Measurements from ENCODE around the gene ANTXR2. TPM values are rescaled to one million over a fixed set of nuclear protein-coding genes. Genes with fewer than 3 reads are reported as not detected.

Gene ANTXR2
- total and polyA plus RNA-seq, 9 of the 15 experiments (the other 6 are each of a cell fraction or from before 2014, with no cell fraction given) = 10.1 to 83.8 (median 60.3) TPM

DNA sequence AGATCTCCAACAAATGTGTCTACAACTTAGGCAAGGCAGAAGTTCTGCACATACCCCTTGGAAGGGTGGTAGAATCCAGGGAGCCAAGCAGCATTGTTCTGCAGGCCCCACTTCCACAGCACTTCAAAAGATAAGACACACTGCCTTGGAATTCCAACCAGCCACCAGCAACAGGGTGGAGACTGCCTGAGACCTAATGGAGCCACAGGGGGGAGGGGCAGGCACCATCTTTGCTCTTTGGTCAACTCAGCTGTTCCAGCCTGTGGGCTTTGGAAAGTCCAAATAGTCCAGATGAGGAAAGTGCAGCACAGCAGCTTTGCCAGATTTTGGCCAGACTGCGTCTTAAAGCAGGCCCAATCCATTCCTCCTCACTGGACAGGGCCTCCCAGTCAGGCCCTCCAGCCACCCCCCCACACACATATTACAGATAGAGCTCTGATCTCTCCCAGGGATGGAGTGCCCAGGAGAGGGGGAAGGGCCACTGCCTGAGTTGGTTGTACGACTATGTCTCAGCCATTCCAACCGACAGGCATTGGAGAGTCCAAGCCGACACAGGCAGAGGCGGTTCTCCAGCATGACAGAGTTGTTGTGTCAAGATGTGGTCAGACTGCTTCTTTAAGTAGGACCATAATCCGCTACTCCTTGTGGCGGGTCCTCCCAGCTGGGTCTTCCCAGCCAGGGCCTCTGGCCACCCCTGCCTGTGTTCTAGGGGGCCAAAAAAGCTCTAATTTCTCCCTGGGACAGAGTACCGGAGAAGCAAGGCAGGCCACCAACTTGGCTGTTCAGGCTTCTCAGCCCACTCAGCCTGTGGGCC, 42.5 kb upstream of the ANTXR2 start:
- peak in 2 of 4 experiments; percentile 23 to 50 for DNase-seq (ENCODE audit: extremely low read depth in 1 of 4, low spot score in 3 of 4)
- in situ Hi-C loops (cut with MboI) = no loop called here
- Histone ChIP-seq H3K36me3 (ENCODE audit: control insufficient read depth, insufficient read depth, low read length) (no peaks in the 10 kb centered on the region), H3K4me3 (no peak overlapping the region), H2AFZ (ENCODE audit: low read depth, low read length) (peak overlapping the region; percentile 54), H3K9me1 (ENCODE audit: control insufficient read depth, insufficient read depth, low read length) (no peaks in the 10 kb centered on the region), H3K9me3 (replicated peaks; ENCODE audit: control insufficient read depth, insufficient read depth, low read depth, low read length) (no peaks in the 10 kb centered on the region), H3K27ac (ENCODE audit: extremely low read depth, low read depth, low read length) (peak overlapping the region; percentile 34; the same call in 1 of the 3 replicates), H3K27me3 (ENCODE audit: control insufficient read depth in 2 of 2, insufficient read depth in 2 of 2, low read length in 2 of 2) (no peaks in the 10 kb centered on the region), H3K4me2 (ENCODE audit: insufficient read depth, low read length) (peak overlapping the region; percentile 26; the same call in 1 of the 2 replicates), H3K79me2 (ENCODE audit: control insufficient read depth, insufficient read depth, low read length) (peaks cover 3% of the 10 kb centered on the region; the same call in 1 of the 3 replicates), H3K9ac (ENCODE audit: insufficient read depth in 1 of 2, low read depth in 2 of 2, low read length in 2 of 2) (peak overlapping the region in 1 of 2 experiments; percentile 37; a peak in 1 of 4 replicates), H3K4me1 (replicated peaks in 1 of 2; ENCODE audit: control insufficient read depth in 2 of 2, insufficient read depth in 2 of 2, low read length in 2 of 2) (peaks cover 17 to 31% of the 10 kb centered on the region in 2 experiments), H4K20me1 (replicated peaks; ENCODE audit: control insufficient read depth, insufficient read depth, low read length) (no peaks in the 10 kb centered on the region)
- intact Hi-C loops (cut with micrococcal nuclease) = no loop called here
- 60% methylated on average over 8 of the region's 8 CpGs for whole genome bisulfite sequencing (ENCODE audit: insufficient coverage, low coverage, missing lambda C conversion rate)
- ChIA-PET POLR2A (interaction anchor here (0.6 kb wide), 1 partner anchor 207 kb away, joined by 4 read pairs; no protein-coding TSS in a partner anchor), CTCF (ENCODE audit: low intra/inter-chr PET ratio) (no interaction called here)
- no peak for FAIRE-seq
- no TSS peak for BruUV-seq (replicated peaks)
- peak; percentile 70 for ATAC-seq
- TF ChIP-seq SMAD4 (CRISPR knock-in tag; conservative IDR thresholded peaks at IDR 0.05) (0 out of 2 replicates have a peak, but pooled peaks have one; percentile 30), RFX7 (CRISPR knock-in tag; IDR thresholded peaks at IDR 0.05) (no peak), TEAD4 (IDR thresholded peaks at IDR 0.05; ENCODE audit: low read length) (0 out of 2 replicates have a peak, but pooled peaks have one; percentile 11), TEAD4 (CRISPR knock-in tag; IDR thresholded peaks at IDR 0.05; ENCODE audit: borderline replicate concordance) (no peak), YY1 (IDR thresholded peaks at IDR 0.05; ENCODE audit: borderline replicate concordance in 1 of 3, control insufficient read depth in 1 of 3, extremely low read depth in 1 of 3, insufficient read depth in 3 of 3, insufficient read length in 1 of 3, insufficient replicate concordance in 2 of 3, low read depth in 1 of 3, low read length in 2 of 3) (peak in 1 of 3 experiments; percentile 73), LEF1 (IDR thresholded peaks at IDR 0.05) (0 out of 2 replicates have a peak, but pooled peaks have one; percentile 14)
- TF ChIP-seq, protein P1, sequence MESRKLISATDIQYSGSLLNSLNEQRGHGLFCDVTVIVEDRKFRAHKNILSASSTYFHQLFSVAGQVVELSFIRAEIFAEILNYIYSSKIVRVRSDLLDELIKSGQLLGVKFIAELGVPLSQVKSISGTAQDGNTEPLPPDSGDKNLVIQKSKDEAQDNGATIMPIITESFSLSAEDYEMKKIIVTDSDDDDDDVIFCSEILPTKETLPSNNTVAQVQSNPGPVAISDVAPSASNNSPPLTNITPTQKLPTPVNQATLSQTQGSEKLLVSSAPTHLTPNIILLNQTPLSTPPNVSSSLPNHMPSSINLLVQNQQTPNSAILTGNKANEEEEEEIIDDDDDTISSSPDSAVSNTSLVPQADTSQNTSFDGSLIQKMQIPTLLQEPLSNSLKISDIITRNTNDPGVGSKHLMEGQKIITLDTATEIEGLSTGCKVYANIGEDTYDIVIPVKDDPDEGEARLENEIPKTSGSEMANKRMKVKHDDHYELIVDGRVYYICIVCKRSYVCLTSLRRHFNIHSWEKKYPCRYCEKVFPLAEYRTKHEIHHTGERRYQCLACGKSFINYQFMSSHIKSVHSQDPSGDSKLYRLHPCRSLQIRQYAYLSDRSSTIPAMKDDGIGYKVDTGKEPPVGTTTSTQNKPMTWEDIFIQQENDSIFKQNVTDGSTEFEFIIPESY (CRISPR knock-in tag; IDR thresholded peaks at IDR 0.05) = peak; percentile 96
- TF ChIP-seq, protein P2, sequence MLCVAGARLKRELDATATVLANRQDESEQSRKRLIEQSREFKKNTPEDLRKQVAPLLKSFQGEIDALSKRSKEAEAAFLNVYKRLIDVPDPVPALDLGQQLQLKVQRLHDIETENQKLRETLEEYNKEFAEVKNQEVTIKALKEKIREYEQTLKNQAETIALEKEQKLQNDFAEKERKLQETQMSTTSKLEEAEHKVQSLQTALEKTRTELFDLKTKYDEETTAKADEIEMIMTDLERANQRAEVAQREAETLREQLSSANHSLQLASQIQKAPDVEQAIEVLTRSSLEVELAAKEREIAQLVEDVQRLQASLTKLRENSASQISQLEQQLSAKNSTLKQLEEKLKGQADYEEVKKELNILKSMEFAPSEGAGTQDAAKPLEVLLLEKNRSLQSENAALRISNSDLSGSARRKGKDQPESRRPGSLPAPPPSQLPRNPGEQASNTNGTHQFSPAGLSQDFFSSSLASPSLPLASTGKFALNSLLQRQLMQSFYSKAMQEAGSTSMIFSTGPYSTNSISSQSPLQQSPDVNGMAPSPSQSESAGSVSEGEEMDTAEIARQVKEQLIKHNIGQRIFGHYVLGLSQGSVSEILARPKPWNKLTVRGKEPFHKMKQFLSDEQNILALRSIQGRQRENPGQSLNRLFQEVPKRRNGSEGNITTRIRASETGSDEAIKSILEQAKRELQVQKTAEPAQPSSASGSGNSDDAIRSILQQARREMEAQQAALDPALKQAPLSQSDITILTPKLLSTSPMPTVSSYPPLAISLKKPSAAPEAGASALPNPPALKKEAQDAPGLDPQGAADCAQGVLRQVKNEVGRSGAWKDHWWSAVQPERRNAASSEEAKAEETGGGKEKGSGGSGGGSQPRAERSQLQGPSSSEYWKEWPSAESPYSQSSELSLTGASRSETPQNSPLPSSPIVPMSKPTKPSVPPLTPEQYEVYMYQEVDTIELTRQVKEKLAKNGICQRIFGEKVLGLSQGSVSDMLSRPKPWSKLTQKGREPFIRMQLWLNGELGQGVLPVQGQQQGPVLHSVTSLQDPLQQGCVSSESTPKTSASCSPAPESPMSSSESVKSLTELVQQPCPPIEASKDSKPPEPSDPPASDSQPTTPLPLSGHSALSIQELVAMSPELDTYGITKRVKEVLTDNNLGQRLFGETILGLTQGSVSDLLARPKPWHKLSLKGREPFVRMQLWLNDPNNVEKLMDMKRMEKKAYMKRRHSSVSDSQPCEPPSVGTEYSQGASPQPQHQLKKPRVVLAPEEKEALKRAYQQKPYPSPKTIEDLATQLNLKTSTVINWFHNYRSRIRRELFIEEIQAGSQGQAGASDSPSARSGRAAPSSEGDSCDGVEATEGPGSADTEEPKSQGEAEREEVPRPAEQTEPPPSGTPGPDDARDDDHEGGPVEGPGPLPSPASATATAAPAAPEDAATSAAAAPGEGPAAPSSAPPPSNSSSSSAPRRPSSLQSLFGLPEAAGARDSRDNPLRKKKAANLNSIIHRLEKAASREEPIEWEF (CRISPR knock-in tag; IDR thresholded peaks at IDR 0.05) = no peak
- TF ChIP-seq, protein P3, sequence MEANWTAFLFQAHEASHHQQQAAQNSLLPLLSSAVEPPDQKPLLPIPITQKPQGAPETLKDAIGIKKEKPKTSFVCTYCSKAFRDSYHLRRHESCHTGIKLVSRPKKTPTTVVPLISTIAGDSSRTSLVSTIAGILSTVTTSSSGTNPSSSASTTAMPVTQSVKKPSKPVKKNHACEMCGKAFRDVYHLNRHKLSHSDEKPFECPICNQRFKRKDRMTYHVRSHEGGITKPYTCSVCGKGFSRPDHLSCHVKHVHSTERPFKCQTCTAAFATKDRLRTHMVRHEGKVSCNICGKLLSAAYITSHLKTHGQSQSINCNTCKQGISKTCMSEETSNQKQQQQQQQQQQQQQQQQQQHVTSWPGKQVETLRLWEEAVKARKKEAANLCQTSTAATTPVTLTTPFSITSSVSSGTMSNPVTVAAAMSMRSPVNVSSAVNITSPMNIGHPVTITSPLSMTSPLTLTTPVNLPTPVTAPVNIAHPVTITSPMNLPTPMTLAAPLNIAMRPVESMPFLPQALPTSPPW (CRISPR knock-in tag; IDR thresholded peaks at IDR 0.05) = peak; percentile 34; the same call in 1 of the 2 replicates

Data from K562 (cell line).